ENCODE results near the gene RNF208.

GRCh38 chr9:137232101-137232500 is 10.1 kb upstream of the RNF208 start:
- TF ChIP-seq CTCF (IDR thresholded peaks at IDR 0.05) = no peak
- no peak for TF ChIP-seq ZFX (IDR thresholded peaks at IDR 0.05; ENCODE audit: borderline replicate concordance)

Data from 22Rv1 (cell line).